ENCODE data around the gene NAT16. TPM values are rescaled to one million over a fixed set of nuclear protein-coding genes. Genes with fewer than 3 reads are reported as not detected.

Gene NAT16
- total and polyA plus RNA-seq, 2 of the 13 experiments (the other 11 are each of a cell fraction or from before 2014, with no cell fraction given): 0.04 TPM; not detected in 1

DNA sequence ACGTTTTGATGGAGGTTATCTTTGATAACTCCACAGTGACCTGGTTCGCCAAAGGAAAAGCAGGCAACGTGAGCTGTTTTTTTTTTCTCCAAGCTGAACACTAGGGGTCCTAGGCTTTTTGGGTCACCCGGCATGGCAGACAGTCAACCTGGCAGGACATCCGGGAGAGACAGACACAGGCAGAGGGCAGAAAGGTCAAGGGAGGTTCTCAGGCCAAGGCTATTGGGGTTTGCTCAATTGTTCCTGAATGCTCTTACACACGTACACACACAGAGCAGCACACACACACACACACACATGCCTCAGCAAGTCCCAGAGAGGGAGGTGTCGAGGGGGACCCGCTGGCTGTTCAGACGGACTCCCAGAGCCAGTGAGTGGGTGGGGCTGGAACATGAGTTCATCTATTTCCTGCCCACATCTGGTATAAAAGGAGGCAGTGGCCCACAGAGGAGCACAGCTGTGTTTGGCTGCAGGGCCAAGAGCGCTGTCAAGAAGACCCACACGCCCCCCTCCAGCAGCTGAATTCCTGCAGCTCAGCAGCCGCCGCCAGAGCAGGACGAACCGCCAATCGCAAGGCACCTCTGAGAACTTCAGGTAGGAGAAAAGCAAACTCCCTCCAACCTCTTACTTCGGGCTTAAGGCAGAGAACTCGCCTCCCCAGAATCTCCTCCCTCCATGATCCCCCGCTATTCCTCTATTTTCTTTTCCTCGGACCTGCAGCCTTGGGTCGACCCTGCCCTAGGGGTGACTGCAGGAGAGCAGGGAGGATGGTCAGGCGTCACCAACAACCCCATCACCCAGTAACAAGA lies 53.2 kb downstream of the NAT16 start, which contains the start of gene SERPINE1 (continued):
- TF ChIP-seq SIX1 (CRISPR knock-in tag; IDR thresholded peaks at IDR 0.05; ENCODE audit: borderline replicate concordance) (peak; percentile 56; the same call in 1 of the 2 replicates), SATB2 (CRISPR knock-in tag; IDR thresholded peaks at IDR 0.05) (no peak), ZFP37 (CRISPR knock-in tag; IDR thresholded peaks at IDR 0.05; ENCODE audit: borderline replicate concordance) (no peak), YEATS2 (CRISPR knock-in tag; IDR thresholded peaks at IDR 0.05; ENCODE audit: borderline replicate concordance) (no peak; the same call in 1 of the 2 replicates), ZNF780A (CRISPR knock-in tag; IDR thresholded peaks at IDR 0.05) (no peak), KDM5A (IDR thresholded peaks at IDR 0.05; ENCODE audit: borderline replicate concordance, low read length) (no peak; the same call in 1 of the 2 replicates), SOX5 (CRISPR knock-in tag; IDR thresholded peaks at IDR 0.05; ENCODE audit: borderline replicate concordance) (peak; percentile 93), NFE2L2 (IDR thresholded peaks at IDR 0.05; ENCODE audit: low read length) (no peak), SIN3A (IDR thresholded peaks at IDR 0.05; ENCODE audit: borderline replicate concordance, low read depth, low read length) (peak; percentile 95), BRD4 (CRISPR knock-in tag; IDR thresholded peaks at IDR 0.05) (0 out of 2 replicates have a peak, but pooled peaks have one; percentile 44)
- TF ChIP-seq, protein P1, sequence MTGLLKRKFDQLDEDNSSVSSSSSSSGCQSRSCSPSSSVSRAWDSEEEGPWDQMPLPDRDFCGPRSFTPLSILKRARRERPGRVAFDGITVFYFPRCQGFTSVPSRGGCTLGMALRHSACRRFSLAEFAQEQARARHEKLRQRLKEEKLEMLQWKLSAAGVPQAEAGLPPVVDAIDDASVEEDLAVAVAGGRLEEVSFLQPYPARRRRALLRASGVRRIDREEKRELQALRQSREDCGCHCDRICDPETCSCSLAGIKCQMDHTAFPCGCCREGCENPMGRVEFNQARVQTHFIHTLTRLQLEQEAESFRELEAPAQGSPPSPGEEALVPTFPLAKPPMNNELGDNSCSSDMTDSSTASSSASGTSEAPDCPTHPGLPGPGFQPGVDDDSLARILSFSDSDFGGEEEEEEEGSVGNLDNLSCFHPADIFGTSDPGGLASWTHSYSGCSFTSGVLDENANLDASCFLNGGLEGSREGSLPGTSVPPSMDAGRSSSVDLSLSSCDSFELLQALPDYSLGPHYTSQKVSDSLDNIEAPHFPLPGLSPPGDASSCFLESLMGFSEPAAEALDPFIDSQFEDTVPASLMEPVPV (CRISPR knock-in tag; IDR thresholded peaks at IDR 0.05): peak; percentile 80; the same call in 1 of the 2 replicates
- TF ChIP-seq, protein P2, sequence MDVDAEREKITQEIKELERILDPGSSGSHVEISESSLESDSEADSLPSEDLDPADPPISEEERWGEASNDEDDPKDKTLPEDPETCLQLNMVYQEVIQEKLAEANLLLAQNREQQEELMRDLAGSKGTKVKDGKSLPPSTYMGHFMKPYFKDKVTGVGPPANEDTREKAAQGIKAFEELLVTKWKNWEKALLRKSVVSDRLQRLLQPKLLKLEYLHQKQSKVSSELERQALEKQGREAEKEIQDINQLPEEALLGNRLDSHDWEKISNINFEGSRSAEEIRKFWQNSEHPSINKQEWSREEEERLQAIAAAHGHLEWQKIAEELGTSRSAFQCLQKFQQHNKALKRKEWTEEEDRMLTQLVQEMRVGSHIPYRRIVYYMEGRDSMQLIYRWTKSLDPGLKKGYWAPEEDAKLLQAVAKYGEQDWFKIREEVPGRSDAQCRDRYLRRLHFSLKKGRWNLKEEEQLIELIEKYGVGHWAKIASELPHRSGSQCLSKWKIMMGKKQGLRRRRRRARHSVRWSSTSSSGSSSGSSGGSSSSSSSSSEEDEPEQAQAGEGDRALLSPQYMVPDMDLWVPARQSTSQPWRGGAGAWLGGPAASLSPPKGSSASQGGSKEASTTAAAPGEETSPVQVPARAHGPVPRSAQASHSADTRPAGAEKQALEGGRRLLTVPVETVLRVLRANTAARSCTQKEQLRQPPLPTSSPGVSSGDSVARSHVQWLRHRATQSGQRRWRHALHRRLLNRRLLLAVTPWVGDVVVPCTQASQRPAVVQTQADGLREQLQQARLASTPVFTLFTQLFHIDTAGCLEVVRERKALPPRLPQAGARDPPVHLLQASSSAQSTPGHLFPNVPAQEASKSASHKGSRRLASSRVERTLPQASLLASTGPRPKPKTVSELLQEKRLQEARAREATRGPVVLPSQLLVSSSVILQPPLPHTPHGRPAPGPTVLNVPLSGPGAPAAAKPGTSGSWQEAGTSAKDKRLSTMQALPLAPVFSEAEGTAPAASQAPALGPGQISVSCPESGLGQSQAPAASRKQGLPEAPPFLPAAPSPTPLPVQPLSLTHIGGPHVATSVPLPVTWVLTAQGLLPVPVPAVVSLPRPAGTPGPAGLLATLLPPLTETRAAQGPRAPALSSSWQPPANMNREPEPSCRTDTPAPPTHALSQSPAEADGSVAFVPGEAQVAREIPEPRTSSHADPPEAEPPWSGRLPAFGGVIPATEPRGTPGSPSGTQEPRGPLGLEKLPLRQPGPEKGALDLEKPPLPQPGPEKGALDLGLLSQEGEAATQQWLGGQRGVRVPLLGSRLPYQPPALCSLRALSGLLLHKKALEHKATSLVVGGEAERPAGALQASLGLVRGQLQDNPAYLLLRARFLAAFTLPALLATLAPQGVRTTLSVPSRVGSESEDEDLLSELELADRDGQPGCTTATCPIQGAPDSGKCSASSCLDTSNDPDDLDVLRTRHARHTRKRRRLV (CRISPR knock-in tag; IDR thresholded peaks at IDR 0.05): 0 out of 2 replicates have a peak, but pooled peaks have one; percentile 20
- TF ChIP-seq, protein P3, sequence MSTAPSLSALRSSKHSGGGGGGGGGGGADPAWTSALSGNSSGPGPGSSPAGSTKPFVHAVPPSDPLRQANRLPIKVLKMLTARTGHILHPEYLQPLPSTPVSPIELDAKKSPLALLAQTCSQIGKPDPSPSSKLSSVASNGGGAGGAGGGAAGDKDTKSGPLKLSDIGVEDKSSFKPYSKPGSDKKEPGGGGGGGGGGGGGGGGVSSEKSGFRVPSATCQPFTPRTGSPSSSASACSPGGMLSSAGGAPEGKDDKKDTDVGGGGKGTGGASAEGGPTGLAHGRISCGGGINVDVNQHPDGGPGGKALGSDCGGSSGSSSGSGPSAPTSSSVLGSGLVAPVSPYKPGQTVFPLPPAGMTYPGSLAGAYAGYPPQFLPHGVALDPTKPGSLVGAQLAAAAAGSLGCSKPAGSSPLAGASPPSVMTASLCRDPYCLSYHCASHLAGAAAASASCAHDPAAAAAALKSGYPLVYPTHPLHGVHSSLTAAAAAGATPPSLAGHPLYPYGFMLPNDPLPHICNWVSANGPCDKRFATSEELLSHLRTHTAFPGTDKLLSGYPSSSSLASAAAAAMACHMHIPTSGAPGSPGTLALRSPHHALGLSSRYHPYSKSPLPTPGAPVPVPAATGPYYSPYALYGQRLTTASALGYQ (CRISPR knock-in tag; IDR thresholded peaks at IDR 0.05): peak; percentile 37; the same call in 1 of the 2 replicates
- TF ChIP-seq, protein P4, sequence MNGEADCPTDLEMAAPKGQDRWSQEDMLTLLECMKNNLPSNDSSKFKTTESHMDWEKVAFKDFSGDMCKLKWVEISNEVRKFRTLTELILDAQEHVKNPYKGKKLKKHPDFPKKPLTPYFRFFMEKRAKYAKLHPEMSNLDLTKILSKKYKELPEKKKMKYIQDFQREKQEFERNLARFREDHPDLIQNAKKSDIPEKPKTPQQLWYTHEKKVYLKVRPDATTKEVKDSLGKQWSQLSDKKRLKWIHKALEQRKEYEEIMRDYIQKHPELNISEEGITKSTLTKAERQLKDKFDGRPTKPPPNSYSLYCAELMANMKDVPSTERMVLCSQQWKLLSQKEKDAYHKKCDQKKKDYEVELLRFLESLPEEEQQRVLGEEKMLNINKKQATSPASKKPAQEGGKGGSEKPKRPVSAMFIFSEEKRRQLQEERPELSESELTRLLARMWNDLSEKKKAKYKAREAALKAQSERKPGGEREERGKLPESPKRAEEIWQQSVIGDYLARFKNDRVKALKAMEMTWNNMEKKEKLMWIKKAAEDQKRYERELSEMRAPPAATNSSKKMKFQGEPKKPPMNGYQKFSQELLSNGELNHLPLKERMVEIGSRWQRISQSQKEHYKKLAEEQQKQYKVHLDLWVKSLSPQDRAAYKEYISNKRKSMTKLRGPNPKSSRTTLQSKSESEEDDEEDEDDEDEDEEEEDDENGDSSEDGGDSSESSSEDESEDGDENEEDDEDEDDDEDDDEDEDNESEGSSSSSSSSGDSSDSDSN (CRISPR knock-in tag; IDR thresholded peaks at IDR 0.05): peak; percentile 66
- TF ChIP-seq, protein P5, sequence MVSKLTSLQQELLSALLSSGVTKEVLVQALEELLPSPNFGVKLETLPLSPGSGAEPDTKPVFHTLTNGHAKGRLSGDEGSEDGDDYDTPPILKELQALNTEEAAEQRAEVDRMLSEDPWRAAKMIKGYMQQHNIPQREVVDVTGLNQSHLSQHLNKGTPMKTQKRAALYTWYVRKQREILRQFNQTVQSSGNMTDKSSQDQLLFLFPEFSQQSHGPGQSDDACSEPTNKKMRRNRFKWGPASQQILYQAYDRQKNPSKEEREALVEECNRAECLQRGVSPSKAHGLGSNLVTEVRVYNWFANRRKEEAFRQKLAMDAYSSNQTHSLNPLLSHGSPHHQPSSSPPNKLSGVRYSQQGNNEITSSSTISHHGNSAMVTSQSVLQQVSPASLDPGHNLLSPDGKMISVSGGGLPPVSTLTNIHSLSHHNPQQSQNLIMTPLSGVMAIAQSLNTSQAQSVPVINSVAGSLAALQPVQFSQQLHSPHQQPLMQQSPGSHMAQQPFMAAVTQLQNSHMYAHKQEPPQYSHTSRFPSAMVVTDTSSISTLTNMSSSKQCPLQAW (CRISPR knock-in tag; IDR thresholded peaks at IDR 0.05): peak; percentile 40; the same call in 1 of the 2 replicates
